Fibroblast of lung (primary cell): ENCODE data around the gene NUDT22.

ENCODE experiments used
- CTCF ChIP-seq, 2 donors: IDR thresholded peaks in 1 of 2; conservative IDR thresholded peaks in 1 of 2; 1 replicate in 1 of 2; 2 replicates in 1 of 2; pipeline ENCODE4 v1.5.1; 2011 to 2012; ENCODE audit warnings: low read length in 2 of 2, control low read depth in 1 of 2, inconsistent platforms in 1 of 2, low read depth in 1 of 2, mild to moderate bottlenecking in 1 of 2
- EZH2 ChIP-seq: IDR thresholded peaks from 2 replicates; pipeline ENCODE4 v1.5.1; 2012; ENCODE audit warnings: low read length, control low read depth, mild to moderate bottlenecking; ENCODE audit errors: missing control alignments

- TF ChIP-seq CTCF (conservative IDR thresholded peaks at IDR 0.05 in 1 of 2, IDR thresholded peaks at IDR 0.05 in 1 of 2; ENCODE audit: low read depth in 1 of 2, low read length in 2 of 2) = no peak
- no peak for TF ChIP-seq EZH2
Measured at GRCh38 chr11:64249563-64250414, 23.7 kb downstream of the NUDT22 start.
